SK-N-SH treated with all-trans-retinoic acid at 6 μM for 48 hours (cell line): ENCODE results near the gene PHIP.

Experiments used
- ATAC-seq: fragments of 200-7000 bp; cut with Tn5 transposase; 3 replicates; pipeline ENCODE4 v1.9.1; 2020; ENCODE audit warnings: mild to moderate bottlenecking, moderate library complexity
- ARNTL ChIP-seq: fragments of 450-650 bp; formaldehyde crosslinking; IDR thresholded peaks from 2 replicates; pipeline ENCODE4 v1.5.0; 2020; ENCODE audit warnings: low read depth, mild to moderate bottlenecking, moderate library complexity, borderline replicate concordance
- BACH2 ChIP-seq: fragments of 250-450 bp; sonication (Bioruptor Pico); IDR thresholded peaks from 2 replicates; pipeline ENCODE4 v1.9.0; 2021; ENCODE audit warnings: mild to moderate bottlenecking, borderline replicate concordance
- CSDC2 ChIP-seq: fragments of 250-450 bp; sonication (Bioruptor Pico); IDR thresholded peaks from 2 replicates; pipeline ENCODE4 v1.5.0; 2020; ENCODE audit warnings: mild to moderate bottlenecking, moderate library complexity
- GLIS3 ChIP-seq: fragments of 250-450 bp; sonication (Bioruptor Pico); IDR thresholded peaks from 2 replicates; pipeline ENCODE4 v1.5.0; 2020; ENCODE audit warnings: mild to moderate bottlenecking, moderate library complexity
- ISL1 ChIP-seq: fragments of 250-450 bp; sonication (Bioruptor Pico); IDR thresholded peaks from 2 replicates; pipeline ENCODE4 v2.1.2; 2022; ENCODE audit warnings: mild to moderate bottlenecking, moderate library complexity
- OSR1 ChIP-seq: fragments of 250-450 bp; sonication (Bioruptor Pico); IDR thresholded peaks from 2 replicates; pipeline ENCODE4 v1.8.0; 2022; ENCODE audit warnings: moderate library complexity, mild to moderate bottlenecking, inconsistent platforms
- PPARA ChIP-seq: fragments of 250-450 bp; sonication (Bioruptor Pico); IDR thresholded peaks from 2 replicates; pipeline ENCODE4 v1.5.0; 2020; ENCODE audit warnings: mild to moderate bottlenecking, borderline replicate concordance
- RARB ChIP-seq: fragments of 250-450 bp; sonication (Bioruptor Pico); IDR thresholded peaks from 2 replicates; pipeline ENCODE4 v1.8.0; 2021; ENCODE audit warnings: mild to moderate bottlenecking, moderate library complexity
- SNAI2 ChIP-seq: fragments of 250-450 bp; sonication (Bioruptor Pico); IDR thresholded peaks from 2 replicates; pipeline ENCODE4 v1.5.0; 2020; ENCODE audit warnings: mild to moderate bottlenecking, moderate library complexity
- TCF4 ChIP-seq: fragments of 250-450 bp; sonication (Bioruptor Pico); IDR thresholded peaks from 2 replicates; pipeline ENCODE4 v1.8.0; 2021; ENCODE audit warnings: mild to moderate bottlenecking, moderate library complexity, borderline replicate concordance
- TOX ChIP-seq: fragments of 250-450 bp; sonication (Bioruptor Pico); IDR thresholded peaks from 2 replicates; pipeline ENCODE4 v1.8.0; 2021; ENCODE audit warnings: mild to moderate bottlenecking, moderate library complexity, borderline replicate concordance
- ZC3H10 ChIP-seq: fragments of 250-450 bp; sonication (Bioruptor Pico); IDR thresholded peaks from 2 replicates; pipeline ENCODE4 v1.5.1; 2021; ENCODE audit warnings: mild to moderate bottlenecking, moderate library complexity
- ZFP3 ChIP-seq: fragments of 250-450 bp; sonication (Bioruptor Pico); IDR thresholded peaks from 2 replicates; pipeline ENCODE4 v1.5.0; 2020; ENCODE audit warnings: mild to moderate bottlenecking, moderate library complexity
- ZFP30 ChIP-seq: fragments of 450-650 bp; formaldehyde crosslinking; IDR thresholded peaks from 2 replicates; pipeline ENCODE4 v1.5.0; 2022; ENCODE audit warnings: mild to moderate bottlenecking, moderate library complexity
- ZNF565 ChIP-seq: fragments of 450-650 bp; formaldehyde crosslinking; conservative IDR thresholded peaks from 2 replicates; pipeline ENCODE4 v1.5.0; 2020; ENCODE audit warnings: low read depth, mild to moderate bottlenecking, moderate library complexity
- ZNF70 ChIP-seq: fragments of 450-650 bp; formaldehyde crosslinking; IDR thresholded peaks from 2 replicates; pipeline ENCODE4 v1.5.0; 2020; ENCODE audit warnings: mild to moderate bottlenecking, moderate library complexity
- ZNF8 ChIP-seq: fragments of 450-650 bp; formaldehyde crosslinking; IDR thresholded peaks from 2 replicates; pipeline ENCODE4 v1.5.0; 2020; ENCODE audit warnings: mild to moderate bottlenecking, moderate library complexity
- TF ChIP-seq, protein P1 (sequence below): fragments of 250-450 bp; sonication (Bioruptor Pico); IDR thresholded peaks from 2 replicates; pipeline ENCODE4 v1.8.0; 2021; ENCODE audit warnings: low read depth, mild to moderate bottlenecking, moderate library complexity, borderline replicate concordance
- TF ChIP-seq, protein P2 (sequence below): fragments of 250-450 bp; sonication (Bioruptor Pico); IDR thresholded peaks from 2 replicates; pipeline ENCODE4 v1.5.1; 2021; ENCODE audit warnings: mild to moderate bottlenecking, moderate library complexity
- TF ChIP-seq, protein P3 (sequence below): fragments of 250-450 bp; sonication (Bioruptor Pico); IDR thresholded peaks from 2 replicates; pipeline ENCODE4 v1.8.0; 2020; ENCODE audit warnings: mild to moderate bottlenecking, moderate library complexity, borderline replicate concordance
- TF ChIP-seq, protein P4 (sequence below): fragments of 250-450 bp; sonication (Bioruptor Pico); IDR thresholded peaks from 2 replicates; pipeline ENCODE4 v1.5.1; 2020; ENCODE audit warnings: low read depth, mild to moderate bottlenecking, moderate library complexity

PHIP gene

DNA sequence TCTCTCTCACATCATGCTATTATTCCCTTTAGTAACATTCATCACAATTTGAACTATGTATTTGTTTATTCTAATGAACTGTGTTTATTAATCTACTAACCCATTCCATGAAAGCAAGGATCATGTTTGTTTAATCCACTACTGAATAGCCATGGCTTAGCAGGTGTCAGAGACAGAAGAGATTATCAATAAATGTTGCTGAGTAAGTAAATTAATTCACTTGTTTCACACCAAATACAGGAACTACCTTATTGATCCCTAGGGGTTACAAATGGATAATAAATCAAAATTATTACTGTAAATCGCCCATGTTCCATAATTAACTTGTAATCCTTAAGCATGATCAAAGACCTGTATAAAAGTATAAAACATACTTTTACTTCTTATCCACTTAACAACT lies 76.6 kb downstream of the PHIP start:
- ATAC-seq: no peak

DNA sequence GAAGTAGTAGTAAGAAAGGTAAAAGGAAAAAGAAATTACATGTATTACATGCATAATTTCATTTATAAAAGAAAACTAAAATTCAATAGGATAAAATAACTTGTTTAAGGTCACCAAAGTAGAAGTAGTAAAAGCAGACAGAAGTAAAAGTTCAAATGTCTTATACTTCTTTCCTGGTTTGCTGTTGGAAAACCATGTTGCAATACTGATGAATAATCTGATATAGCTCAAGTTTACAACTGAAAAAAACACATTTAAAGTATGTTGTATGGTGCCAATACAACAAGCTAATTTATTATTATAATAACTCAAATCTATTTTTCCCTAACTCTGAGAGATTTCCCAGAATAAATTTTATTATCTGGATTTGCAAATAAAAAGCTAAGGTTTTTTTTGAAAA lies 78.3 kb downstream of the PHIP start:
- ATAC-seq: no peak
- TF ChIP-seq BACH2: no peak
- no peak for TF ChIP-seq PPARA (CRISPR knock-in tag)
- TF ChIP-seq, protein P1, sequence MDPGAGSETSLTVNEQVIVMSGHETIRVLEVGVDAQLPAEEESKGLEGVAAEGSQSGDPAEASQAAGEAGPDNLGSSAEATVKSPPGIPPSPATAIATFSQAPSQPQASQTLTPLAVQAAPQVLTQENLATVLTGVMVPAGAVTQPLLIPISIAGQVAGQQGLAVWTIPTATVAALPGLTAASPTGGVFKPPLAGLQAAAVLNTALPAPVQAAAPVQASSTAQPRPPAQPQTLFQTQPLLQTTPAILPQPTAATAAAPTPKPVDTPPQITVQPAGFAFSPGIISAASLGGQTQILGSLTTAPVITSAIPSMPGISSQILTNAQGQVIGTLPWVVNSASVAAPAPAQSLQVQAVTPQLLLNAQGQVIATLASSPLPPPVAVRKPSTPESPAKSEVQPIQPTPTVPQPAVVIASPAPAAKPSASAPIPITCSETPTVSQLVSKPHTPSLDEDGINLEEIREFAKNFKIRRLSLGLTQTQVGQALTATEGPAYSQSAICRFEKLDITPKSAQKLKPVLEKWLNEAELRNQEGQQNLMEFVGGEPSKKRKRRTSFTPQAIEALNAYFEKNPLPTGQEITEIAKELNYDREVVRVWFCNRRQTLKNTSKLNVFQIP (CRISPR knock-in tag): no peak
- TF ChIP-seq ZFP30 (CRISPR knock-in tag): no peak
- TF ChIP-seq, protein P2, sequence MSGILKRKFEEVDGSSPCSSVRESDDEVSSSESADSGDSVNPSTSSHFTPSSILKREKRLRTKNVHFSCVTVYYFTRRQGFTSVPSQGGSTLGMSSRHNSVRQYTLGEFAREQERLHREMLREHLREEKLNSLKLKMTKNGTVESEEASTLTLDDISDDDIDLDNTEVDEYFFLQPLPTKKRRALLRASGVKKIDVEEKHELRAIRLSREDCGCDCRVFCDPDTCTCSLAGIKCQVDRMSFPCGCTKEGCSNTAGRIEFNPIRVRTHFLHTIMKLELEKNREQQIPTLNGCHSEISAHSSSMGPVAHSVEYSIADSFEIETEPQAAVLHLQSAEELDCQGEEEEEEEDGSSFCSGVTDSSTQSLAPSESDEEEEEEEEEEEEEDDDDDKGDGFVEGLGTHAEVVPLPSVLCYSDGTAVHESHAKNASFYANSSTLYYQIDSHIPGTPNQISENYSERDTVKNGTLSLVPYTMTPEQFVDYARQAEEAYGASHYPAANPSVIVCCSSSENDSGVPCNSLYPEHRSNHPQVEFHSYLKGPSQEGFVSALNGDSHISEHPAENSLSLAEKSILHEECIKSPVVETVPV: no peak
- TF ChIP-seq ZNF565 (CRISPR knock-in tag): no peak

More for the DNA sequence above, 76.6 kb downstream of the PHIP start:
- TF ChIP-seq, protein P1 (CRISPR knock-in tag): no peak
- TF ChIP-seq ZC3H10 (no peak), TOX (CRISPR knock-in tag) (no peak), CSDC2 (no peak), GLIS3 (CRISPR knock-in tag) (no peak), ISL1 (CRISPR knock-in tag) (no peak), ZFP30 (CRISPR knock-in tag) (no peak), PPARA (CRISPR knock-in tag) (no peak), OSR1 (CRISPR knock-in tag) (no peak), RARB (no peak), ZNF565 (CRISPR knock-in tag) (no peak), BACH2 (no peak), TCF4 (CRISPR knock-in tag) (no peak), ARNTL (no peak)
- TF ChIP-seq, protein P3, sequence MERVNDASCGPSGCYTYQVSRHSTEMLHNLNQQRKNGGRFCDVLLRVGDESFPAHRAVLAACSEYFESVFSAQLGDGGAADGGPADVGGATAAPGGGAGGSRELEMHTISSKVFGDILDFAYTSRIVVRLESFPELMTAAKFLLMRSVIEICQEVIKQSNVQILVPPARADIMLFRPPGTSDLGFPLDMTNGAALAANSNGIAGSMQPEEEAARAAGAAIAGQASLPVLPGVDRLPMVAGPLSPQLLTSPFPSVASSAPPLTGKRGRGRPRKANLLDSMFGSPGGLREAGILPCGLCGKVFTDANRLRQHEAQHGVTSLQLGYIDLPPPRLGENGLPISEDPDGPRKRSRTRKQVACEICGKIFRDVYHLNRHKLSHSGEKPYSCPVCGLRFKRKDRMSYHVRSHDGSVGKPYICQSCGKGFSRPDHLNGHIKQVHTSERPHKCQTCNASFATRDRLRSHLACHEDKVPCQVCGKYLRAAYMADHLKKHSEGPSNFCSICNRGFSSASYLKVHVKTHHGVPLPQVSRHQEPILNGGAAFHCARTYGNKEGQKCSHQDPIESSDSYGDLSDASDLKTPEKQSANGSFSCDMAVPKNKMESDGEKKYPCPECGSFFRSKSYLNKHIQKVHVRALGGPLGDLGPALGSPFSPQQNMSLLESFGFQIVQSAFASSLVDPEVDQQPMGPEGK (CRISPR knock-in tag): no peak
- TF ChIP-seq, protein P4, sequence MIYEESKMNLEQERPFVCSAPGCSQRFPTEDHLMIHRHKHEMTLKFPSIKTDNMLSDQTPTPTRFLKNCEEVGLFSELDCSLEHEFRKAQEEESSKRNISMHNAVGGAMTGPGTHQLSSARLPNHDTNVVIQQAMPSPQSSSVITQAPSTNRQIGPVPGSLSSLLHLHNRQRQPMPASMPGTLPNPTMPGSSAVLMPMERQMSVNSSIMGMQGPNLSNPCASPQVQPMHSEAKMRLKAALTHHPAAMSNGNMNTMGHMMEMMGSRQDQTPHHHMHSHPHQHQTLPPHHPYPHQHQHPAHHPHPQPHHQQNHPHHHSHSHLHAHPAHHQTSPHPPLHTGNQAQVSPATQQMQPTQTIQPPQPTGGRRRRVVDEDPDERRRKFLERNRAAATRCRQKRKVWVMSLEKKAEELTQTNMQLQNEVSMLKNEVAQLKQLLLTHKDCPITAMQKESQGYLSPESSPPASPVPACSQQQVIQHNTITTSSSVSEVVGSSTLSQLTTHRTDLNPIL (CRISPR knock-in tag): no peak

DNA sequence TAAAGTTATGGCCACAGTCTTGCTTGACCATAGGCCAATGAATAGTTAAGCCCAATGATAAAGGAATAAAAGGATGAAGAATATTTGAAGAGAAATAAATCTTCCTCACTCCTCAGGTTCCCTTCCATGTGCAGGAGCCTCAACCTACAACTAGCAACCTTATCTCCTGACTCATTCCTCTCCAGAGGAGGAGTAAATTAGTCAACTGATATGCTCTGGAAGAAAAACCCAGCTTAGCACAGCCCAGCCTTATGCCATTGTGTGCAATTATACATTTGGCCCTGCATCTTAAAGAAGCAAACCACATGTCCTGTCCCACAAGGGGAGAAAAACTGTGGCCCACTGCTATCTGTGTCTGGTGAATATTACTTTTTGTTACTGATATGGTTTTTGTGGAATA lies 82.1 kb downstream of the PHIP start:
- no peak for ATAC-seq
- TF ChIP-seq TCF4 (CRISPR knock-in tag) (no peak), ZNF565 (CRISPR knock-in tag) (no peak), ISL1 (CRISPR knock-in tag) (no peak), ZNF70 (no peak), ZC3H10 (no peak), OSR1 (CRISPR knock-in tag) (no peak), CSDC2 (no peak), GLIS3 (CRISPR knock-in tag) (no peak), BACH2 (no peak), ARNTL (no peak), SNAI2 (CRISPR knock-in tag) (no peak), ZFP30 (CRISPR knock-in tag) (no peak), ZNF8 (CRISPR knock-in tag) (no peak), ZFP3 (CRISPR knock-in tag) (no peak), PPARA (CRISPR knock-in tag) (no peak)
- TF ChIP-seq, protein P2: no peak
